ENCODE results near the gene TERB2.
"Not testable (repeated sequence)": the region's sequence is repeated elsewhere in the genome, so short reads cannot be mapped to it uniquely, and the experiment has no call there.

TERB2 gene

DNA sequence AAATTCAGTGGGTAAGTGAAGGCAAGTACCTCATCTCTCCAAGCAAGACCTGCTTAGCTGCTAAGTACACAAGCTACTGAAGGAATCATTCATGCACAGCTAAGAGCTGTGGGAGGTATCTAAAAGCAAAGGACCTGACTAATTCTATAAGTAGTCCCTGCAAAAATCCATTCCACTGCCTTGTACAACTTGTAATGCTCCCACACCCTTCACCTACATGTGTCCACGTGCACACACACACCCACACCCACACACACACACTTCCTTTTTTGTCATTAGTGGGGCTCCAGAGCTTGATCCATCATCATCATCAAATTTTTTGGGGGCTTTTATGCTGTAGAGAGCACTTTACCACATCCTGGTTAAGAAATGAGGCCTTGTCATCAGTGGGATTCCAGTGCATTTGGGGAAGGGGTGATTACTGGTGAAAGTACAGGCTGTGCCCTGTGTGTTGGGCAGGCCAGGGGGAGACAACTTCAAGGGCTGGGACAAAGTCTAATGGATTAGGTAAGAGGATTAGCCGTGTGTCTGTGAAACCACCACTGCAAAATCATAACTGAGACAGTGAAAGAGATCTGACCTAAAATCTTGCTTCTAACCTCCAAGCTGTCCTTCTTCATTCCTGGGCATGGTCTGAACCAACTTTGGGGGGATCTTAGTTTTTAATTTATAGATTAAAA lies 47.4 kb downstream of the TERB2 start:
- peak; percentile 39 for DNase-seq

DNA sequence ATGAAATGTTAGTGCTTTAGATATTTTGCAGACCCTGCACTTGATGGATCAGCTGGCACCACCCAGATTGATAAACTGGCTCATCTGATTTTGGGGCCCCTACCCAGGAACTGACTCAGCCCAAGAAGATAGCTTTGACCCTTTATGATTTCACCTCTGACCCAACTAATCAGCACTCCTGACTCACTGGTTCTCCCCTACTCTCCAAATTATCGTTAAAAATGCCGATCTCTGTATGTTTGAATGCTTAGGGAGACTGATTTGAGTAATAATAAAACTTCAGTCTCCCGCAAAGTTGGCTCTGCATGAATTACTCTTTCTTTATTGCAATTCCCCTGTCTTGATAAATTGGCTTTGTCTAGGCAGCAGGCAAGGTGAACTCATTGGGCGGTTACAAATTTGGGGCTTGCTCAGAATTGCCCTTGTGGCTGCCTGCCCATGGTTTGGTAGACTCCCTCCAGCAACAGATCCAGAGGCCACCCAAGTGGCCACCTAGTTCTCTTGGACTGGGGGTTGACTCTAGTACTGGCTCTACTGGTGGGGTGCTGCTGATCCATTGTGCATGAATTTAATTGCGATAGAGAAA lies 48.2 kb downstream of the TERB2 start:
- not testable (repeated sequence) for DNase-seq

DNA sequence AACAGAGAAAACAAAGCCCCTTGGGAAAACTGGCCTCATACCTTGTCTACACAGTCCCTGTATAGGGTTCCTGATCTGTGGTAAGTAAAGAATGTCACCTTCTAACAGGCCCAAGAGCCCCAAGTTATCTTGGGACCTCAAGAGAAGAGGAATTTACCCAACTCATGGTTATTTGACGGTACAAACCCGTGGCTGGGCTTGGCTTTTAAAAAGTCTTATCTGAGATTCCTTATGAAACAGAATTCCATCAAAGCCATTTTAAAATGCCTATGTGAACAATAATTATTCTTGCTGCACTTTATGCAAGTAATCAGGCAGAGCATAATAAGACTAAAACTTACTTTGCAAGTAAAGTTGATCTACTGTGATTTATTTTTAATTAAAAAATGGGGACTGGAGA lies 52.6 kb downstream of the TERB2 start:
- no peak for DNase-seq

DNA sequence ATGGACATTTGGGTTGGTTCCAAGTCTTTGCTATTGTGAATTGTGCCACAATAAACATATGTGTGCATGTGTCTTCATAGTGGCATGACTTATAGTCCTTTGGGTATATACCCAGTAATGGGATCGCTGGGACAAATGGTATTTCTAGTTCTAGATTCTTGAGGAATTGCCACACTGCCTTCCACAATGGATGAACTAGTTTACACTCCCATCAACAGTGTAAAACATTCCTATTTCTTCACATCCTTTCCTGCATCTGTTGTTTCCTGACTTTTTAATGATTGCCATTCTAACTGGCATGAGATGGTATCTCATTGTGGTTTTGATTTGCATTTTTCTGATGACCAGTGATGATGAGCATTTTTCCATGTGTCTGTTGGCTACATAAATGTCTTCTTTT lies 58.6 kb downstream of the TERB2 start:
- not testable (repeated sequence) for DNase-seq

DNA sequence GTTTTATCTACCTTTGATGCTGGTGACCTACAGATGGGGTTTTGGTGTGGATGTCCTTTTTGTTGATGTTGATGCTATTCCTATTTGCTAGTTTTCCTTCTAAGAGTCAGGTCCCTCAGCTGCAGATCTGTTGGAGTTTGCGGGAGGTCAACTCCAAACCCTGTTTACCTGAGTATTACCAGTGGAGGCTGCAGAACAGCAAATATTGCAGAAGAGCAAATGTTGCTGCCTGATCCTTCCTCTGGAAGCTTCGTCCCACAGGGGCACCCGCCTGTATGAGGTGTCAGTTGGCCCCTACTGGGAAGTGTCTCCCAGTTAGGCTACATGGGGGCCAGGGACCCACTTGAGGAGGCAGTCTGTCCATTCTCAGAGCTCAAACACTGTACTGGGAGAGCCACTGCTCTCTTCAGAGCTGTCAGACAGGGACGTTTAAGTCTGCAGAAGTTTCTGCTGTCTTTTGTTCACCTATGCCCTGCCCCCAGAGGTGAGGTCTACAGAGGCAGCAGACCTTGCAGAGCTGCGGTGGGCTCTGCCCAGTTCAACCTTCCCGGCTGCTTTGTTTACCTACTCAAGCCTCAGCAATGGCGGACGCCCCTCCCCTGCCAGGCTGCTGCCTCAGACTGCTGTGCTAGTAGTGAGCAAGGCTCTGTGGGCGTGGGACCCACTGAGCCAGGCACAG lies 63.9 kb downstream of the TERB2 start:
- DNase-seq = not testable (repeated sequence)

- DNase-seq = not testable (repeated sequence)
Measured at GRCh38 chr15:45020901-45021259, 64.4 kb downstream of the TERB2 start.

GRCh38 chr15:45021348-45021747 lies 64.9 kb downstream of the TERB2 start:
- no peak for DNase-seq

DNA sequence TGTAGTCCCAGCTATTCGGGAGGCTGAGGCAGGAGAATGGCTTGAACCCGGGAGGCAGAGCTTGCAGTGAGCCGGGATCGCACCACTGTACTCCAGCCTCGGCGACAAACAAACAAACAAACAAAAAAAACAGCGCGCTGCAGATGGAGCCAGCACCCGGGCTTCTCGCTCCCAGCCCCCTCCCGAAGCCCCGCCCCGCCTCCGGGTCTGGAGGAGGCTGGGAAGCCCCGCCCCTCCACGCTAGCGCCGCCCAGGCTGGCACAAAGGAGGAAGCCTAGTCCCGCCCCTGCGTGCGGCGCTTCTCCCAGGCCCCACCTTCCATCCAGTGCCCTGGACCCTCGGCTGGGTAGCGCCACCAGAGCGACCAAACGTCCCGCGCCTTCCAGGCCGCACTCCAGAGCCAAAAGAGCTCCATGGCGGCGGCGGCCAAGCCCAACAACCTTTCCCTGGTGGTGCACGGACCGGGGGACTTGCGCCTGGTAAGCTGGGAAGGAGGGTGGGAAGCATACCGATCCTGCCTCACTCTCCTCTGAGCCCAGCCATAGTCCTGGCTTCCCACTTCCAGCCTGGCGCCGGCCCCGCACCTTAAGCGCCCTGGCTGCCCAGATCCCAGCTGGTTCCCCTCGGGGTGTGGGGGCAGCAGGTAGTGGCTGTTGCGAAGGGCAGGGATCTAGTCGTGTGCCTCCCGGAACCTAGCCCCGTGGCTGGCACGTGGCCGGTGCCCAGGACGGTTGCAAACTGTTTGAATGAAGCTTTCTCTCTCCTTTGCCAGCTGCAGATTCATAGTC lies 66.6 kb downstream of the TERB2 start, which contains the start of gene SORD:
Gene SORD, plus strand, starts transcription at position 325 of the 788 bp plus-strand sequence. Its CDS starts 89 bp downstream, at position 414.
- peak; percentile 71 for DNase-seq

- no peak for DNase-seq
Measured at GRCh38 chr15:45023659-45024225, 67.3 kb downstream of the TERB2 start.

- DNase-seq = not testable (repeated sequence)
Measured at GRCh38 chr15:45024649-45025048, 68.2 kb downstream of the TERB2 start.

- not testable (repeated sequence) for DNase-seq
Measured at GRCh38 chr15:45025627-45026026, 69.1 kb downstream of the TERB2 start.

DNA sequence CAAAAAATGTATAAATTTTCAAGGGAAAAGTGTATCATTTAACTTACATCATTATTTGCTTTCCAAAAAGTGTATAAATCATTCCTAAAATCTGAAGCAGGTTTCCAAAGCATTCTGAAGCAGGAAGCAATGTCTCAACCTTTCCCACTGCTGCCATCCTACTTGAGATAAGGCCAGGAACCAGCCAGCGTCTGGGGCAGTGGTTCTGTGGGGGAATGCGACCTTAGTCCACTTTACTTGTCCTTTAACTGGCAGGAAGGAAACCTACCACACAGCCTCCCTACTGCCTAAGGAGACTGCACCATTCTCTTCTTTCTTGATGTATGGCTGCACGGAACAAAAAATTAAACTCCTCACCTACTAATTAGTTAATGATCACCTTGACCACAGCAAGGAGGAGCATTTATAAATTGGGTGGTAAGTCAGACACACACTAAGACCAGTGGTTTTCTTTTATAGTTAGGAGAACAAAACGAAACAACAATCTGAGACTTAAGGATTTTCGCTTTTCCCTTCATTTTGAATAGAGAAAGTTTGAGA lies 70.2 kb downstream of the TERB2 start:
- no peak for DNase-seq

DNA sequence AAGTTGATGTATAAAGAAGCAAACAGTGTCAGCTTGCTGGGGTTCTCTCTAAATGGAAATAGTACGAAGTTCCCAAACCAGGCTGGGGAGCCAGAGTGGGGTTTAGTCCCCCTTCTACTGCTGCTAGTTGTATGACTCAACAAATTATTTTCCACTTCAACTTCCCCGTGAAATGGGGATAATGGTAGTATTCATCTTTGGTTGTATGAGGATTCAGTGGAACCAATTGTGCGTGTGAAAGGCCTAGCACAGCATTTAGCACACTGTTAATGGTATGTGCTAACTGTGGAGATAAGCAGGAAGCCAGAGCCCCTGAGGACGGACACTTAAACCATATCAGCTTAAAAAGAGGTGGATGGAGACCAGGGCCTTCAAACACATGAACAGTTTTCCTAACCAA lies 70.7 kb downstream of the TERB2 start:
- no peak for DNase-seq
